ENCODE results near the gene ERVW-1.
"Not testable (repeated sequence)": the region's sequence is repeated elsewhere in the genome, so short reads cannot be mapped to it uniquely, and the experiment has no call there.

GRCh38 chr7:92477681-92478080, at the start of gene ERVW-1:
- TF ChIP-seq EP300, POLR2A, CTCF (IDR thresholded peaks at IDR 0.05): not testable (repeated sequence)

Measured in upper lobe of left lung (tissue), 4 donors.